Ectodermal cell (in vitro differentiated cells): Measurements from ENCODE around the gene DIS3L2.

Experiments used
- H3K27ac ChIP-seq: 2 replicates; pipeline ENCODE4 v1.7.0; 2013; ENCODE audit warnings: mild to moderate bottlenecking, low read depth, low read length; ENCODE audit not compliant: insufficient read depth, poor library complexity, severe bottlenecking
- H3K27me3 ChIP-seq: 2 replicates; pipeline ENCODE4 v1.7.0; 2013; ENCODE audit warnings: mild to moderate bottlenecking, low read length; ENCODE audit not compliant: insufficient read depth, control insufficient read depth, poor library complexity, severe bottlenecking
- H3K36me3 ChIP-seq: one replicate; pipeline ENCODE4 v1.7.0; 2013; ENCODE audit warnings: low read length; ENCODE audit not compliant: control insufficient read depth, insufficient read depth
- H3K4me1 ChIP-seq: one replicate; pipeline ENCODE4 v1.7.0; 2013; ENCODE audit warnings: low read length; ENCODE audit not compliant: control insufficient read depth, insufficient read depth
- H3K4me3 ChIP-seq: 2 replicates; pipeline ENCODE4 v1.7.0; 2013; ENCODE audit warnings: low read depth, low read length, control low read depth; ENCODE audit not compliant: insufficient read depth
- H3K9me3 ChIP-seq: 2 replicates; pipeline ENCODE4 v1.7.0; 2013; ENCODE audit warnings: mild to moderate bottlenecking, low read length, moderate library complexity; ENCODE audit not compliant: control insufficient read depth
- WGBS, 2 experiments: methylation state at CpG; one replicate each; pipeline ENCODE4 v1.1.7; 2013; ENCODE audit warnings: missing lambda C conversion rate in 2 of 2; 5-methylcytosine and 5-hydroxymethylcytosine counted together

The DIS3L2 gene

DNA sequence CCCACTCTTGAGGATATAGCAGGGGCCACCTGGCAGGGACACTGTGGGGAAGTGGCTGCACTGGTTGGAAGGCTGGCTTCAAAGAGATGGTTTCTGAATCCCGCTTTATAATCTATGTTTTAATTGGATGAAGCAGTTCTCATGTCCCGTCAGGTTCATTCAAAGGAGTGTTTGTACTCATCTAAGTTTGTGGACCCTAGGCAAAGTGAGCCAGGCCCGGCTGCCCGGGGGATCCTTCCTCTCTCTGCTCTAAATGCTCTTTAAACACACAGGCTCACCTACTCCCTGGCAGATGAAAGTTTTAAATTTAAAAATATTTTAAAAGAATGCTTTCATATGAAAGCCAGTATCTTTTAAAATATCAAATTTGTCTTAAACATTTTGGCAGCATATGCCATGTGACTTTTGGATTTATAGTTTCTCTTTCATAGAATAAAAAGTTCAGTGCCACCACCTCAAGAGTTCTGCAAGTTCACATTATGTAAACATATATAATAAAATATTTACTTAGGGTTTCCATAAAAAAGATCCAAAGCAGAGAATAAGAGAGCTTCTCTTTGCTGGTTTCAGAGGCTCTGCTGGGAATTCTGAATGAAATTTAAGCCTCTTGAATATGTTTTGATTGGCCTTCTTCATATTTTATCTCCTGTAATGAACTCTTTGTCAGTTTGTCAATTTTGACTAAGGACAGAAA, 273.6 kb downstream of the DIS3L2 start:
- 93 to 95% methylated on average over 2 to 4 of the region's 4 CpGs for WGBS, 2 experiments
- H3K4me3 ChIP-seq = no peak overlapping the region
- no peaks in the 10 kb centered on the region for H3K27me3 ChIP-seq
- peaks cover 14% of the 10 kb centered on the region for H3K4me1 ChIP-seq
- no peak overlapping the region for H3K27ac ChIP-seq
- no peaks in the 10 kb centered on the region for H3K36me3 ChIP-seq
- no peaks in the 10 kb centered on the region for H3K9me3 ChIP-seq

DNA sequence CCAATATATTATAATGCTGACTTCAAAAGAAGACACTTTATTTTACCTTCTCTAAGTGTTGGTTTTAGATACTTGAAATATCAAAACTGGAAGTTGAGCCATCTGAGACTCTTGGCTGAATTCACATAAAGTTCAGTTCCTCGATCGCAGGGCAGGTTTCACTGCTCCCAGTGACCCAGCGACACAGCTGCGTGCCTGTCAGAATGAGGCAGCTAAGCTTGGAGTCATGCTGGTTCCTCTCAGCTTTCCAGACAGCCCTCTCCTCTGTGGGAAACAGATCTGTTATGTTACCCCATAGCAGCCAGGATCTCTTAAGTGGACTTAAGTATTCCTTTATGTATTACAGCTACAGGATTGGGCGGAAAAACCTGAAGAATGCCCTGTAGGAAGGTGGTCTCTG, 274.2 kb downstream of the DIS3L2 start:
- Histone ChIP-seq H3K4me1 (peaks cover 14% of the 10 kb centered on the region), H3K4me3 (no peak overlapping the region), H3K27me3 (no peaks in the 10 kb centered on the region), H3K9me3 (no peaks in the 10 kb centered on the region), H3K36me3 (no peaks in the 10 kb centered on the region), H3K27ac (no peak overlapping the region)
- WGBS, 2 experiments = 48 to 61% methylated on average over 5 of the region's 5 CpGs

DNA sequence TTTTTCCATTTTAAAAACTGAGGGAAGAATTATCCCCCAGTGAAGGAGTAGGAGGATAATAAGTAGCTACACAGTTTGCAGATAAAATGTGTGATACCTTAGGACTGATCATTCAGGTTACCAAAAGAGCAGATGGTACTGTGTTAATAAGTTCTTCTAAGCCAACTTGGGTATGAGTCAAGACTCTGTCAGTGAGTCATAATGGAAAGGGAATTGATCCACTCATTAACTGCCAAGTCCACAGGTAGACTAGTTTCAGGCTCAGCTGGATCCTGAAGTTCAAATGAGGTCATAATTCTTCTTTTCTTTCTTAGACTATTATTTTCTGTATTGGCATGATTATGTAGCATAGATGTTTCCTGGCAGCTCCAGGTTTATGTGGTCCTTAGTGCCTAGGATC, 274.7 kb downstream of the DIS3L2 start:
- Histone ChIP-seq H3K36me3 (no peaks in the 10 kb centered on the region), H3K4me3 (no peak overlapping the region), H3K27ac (no peak overlapping the region), H3K27me3 (no peaks in the 10 kb centered on the region), H3K4me1 (peaks cover 13% of the 10 kb centered on the region), H3K9me3 (no peaks in the 10 kb centered on the region)

DNA sequence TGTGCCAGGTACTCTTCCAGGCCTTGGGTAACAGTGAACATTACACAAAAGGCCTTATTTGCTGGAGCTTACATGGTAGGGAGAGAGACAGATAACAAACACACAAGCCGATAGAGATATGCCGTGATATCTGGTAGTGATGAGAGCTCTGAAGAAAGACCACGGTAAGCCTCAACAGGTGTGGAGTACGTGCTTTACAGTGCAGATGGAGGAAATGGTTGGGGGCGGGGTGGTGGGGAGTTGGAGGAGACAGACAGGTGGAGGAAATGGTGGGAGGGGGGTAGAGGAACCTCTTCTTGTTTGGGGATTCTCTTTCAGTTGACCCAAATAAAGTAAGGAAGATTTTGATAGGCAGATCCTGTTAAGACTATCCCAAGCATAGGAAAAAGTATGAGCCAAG, 276.0 kb downstream of the DIS3L2 start:
- no peaks in the 10 kb centered on the region for H3K36me3 ChIP-seq
- H3K27me3 ChIP-seq = no peaks in the 10 kb centered on the region
- H3K27ac ChIP-seq = no peak overlapping the region
- H3K4me3 ChIP-seq = no peak overlapping the region
- WGBS, 2 experiments = 95 to 97% methylated on average over 5 of the region's 5 CpGs
- peaks cover 3% of the 10 kb centered on the region for H3K4me1 ChIP-seq
- H3K9me3 ChIP-seq = no peaks in the 10 kb centered on the region

DNA sequence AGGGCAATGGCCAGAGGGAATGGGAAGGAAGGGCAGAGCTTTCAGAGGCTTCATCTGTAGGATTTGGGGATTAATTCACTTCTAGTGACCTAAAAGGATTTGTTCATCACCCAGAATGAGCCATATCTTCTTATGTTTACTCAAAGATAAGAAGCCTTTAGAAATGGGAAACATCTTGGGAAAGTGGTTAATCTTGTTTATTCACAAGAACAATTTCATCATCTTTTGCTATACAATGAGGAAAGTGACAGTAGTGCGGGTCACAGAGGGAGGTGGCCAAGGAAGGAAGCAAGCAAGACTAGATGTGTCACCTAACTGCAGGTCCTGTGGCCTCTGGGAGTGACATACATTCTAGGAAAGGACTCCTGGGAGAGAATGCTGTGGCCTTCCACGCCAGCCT, 276.6 kb downstream of the DIS3L2 start:
- no peaks in the 10 kb centered on the region for H3K9me3 ChIP-seq
- whole genome bisulfite sequencing, 2 experiments = 90 to 96% methylated on average over 2 of the region's 2 CpGs
- no peaks in the 10 kb centered on the region for H3K27me3 ChIP-seq
- H3K36me3 ChIP-seq = no peaks in the 10 kb centered on the region
- no peak overlapping the region for H3K4me3 ChIP-seq
- no peak overlapping the region for H3K27ac ChIP-seq
- H3K4me1 ChIP-seq = peaks cover 3% of the 10 kb centered on the region

- Histone ChIP-seq H3K9me3 (no peaks in the 10 kb centered on the region), H3K4me1 (peaks cover 3% of the 10 kb centered on the region), H3K4me3 (no peak overlapping the region), H3K36me3 (no peaks in the 10 kb centered on the region), H3K27me3 (no peaks in the 10 kb centered on the region), H3K27ac (no peak overlapping the region)
- 95 to 96% methylated on average over 6 of the region's 6 CpGs for WGBS, 2 experiments
These were observed 277.1 kb downstream of the DIS3L2 start for GRCh38 chr2:232238596-232238995.

DNA sequence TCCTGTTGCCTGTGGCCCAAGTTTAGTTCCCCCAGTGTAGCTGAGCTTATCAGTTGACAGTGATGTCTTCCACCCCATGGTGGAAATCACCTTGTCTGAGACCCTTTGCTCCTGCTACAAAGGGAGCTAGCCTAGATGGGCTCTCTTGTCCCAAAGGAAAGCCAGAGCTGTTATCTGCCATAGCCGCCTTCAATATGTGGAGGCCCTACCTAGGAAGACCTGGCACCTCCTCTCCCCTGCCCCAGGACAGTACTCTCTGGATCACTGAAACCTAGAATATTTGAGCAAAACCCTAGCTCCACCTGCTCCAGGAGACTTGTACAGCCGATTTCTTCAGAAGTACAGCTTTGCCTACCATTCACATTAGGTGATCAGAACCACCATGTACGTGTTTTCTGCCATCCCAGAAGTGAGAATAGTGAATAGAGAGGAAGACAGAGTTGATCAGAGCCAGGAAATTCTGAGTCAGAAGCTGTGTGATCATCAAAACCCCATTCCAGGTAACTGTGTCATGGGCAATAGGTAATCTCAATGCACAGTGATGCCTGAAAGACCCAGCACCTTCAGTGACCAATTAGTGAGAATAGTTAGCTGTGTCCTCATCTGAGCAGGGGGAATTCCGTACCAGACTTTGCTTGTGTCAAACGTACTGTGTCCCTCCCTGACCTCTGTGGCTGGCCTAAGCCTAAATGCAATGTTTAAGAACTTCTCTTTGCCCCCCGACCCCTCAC, 278.6 kb downstream of the DIS3L2 start:
- Histone ChIP-seq H3K9me3 (no peaks in the 10 kb centered on the region), H3K4me1 (peaks cover 3% of the 10 kb centered on the region), H3K4me3 (no peak overlapping the region), H3K36me3 (no peaks in the 10 kb centered on the region), H3K27me3 (no peaks in the 10 kb centered on the region), H3K27ac (no peak overlapping the region)
- WGBS, 2 experiments = 90 to 94% methylated on average over 6 of the region's 6 CpGs

DNA sequence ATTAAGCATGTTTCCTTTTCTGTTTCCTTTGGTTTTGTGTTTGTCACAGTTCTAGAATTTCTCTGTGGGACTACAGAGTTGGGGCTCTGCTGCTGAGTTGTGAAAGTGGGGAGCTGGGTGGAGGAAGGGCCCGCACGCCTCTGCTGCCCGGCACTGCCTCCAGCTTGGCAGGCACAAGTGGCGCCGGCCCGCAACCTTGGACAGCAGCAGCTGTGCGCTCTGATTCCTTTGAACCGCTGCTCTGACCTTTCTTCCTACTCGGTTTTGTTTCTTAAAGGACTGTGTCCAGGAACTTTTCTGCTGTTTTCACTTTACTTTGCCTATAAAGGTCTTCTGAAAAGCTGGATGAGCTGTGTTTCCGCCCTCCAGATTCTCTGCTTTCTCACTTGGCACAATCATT, 279.4 kb downstream of the DIS3L2 start:
- no peaks in the 10 kb centered on the region for H3K36me3 ChIP-seq
- no peaks in the 10 kb centered on the region for H3K27me3 ChIP-seq
- no peak overlapping the region for H3K27ac ChIP-seq
- peaks cover 3% of the 10 kb centered on the region for H3K4me1 ChIP-seq
- WGBS, 2 experiments = 91 to 92% methylated on average over 10 of the region's 10 CpGs
- H3K4me3 ChIP-seq = no peak overlapping the region
- H3K9me3 ChIP-seq = no peaks in the 10 kb centered on the region

DNA sequence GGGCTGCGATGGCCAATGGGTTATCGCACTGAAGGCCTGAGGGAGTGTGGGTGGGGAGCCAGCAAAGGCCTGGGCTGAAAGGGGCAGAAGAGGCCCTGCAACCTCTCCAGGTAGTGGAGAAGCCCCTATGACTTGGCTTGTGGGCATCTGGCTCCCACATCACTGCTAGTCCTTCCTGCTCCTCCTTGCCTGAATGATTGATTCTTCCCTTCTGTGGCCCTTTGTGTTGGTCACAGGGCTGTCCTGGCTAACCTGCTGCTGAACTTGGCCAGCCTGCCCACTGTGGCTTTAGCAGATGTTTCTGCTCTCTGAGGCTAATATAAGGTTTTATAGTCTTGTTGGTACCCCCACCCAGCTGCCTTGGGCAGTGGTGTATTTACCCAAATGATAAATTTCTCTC, 280.8 kb downstream of the DIS3L2 start:
- Histone ChIP-seq H3K4me1 (peaks cover 3% of the 10 kb centered on the region), H3K9me3 (no peaks in the 10 kb centered on the region), H3K27ac (no peak overlapping the region), H3K27me3 (no peaks in the 10 kb centered on the region), H3K4me3 (no peak overlapping the region), H3K36me3 (no peaks in the 10 kb centered on the region)
- WGBS, 2 experiments = 95 to 98% methylated on average over 2 of the region's 2 CpGs

DNA sequence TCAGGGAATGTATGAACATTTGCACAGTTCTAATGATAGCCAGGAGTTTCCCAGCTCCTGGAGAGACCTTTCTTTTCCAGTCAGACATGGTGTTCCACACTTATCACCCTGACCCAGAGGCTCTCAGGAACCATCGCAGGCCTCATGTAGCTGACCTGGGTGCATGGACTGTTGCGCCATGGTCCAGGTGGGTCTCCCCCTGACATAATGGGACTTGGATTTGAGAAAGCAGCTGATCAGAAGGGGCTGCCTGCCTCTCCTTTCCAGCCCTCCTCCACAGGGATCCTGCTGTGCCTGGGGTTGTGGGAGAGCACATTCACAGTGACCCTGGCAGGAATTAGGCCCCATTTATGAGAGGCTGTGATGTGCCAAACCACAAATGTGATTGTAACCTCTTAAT, 283.6 kb downstream of the DIS3L2 start:
- 99 to 100% methylated on average over 2 of the region's 2 CpGs for WGBS, 2 experiments
- Histone ChIP-seq H3K4me1 (peaks cover 3% of the 10 kb centered on the region), H3K9me3 (no peaks in the 10 kb centered on the region), H3K27me3 (no peaks in the 10 kb centered on the region), H3K36me3 (no peaks in the 10 kb centered on the region), H3K4me3 (no peak overlapping the region), H3K27ac (no peak overlapping the region)
